ENCODE results near the gene HDAC4. TPM values are rescaled to one million over a fixed set of nuclear protein-coding genes. Genes with fewer than 3 reads are reported as not detected.

Gene HDAC4
- total RNA-seq, 1 experiment from 2014 or later = 47.6 TPM

DNA sequence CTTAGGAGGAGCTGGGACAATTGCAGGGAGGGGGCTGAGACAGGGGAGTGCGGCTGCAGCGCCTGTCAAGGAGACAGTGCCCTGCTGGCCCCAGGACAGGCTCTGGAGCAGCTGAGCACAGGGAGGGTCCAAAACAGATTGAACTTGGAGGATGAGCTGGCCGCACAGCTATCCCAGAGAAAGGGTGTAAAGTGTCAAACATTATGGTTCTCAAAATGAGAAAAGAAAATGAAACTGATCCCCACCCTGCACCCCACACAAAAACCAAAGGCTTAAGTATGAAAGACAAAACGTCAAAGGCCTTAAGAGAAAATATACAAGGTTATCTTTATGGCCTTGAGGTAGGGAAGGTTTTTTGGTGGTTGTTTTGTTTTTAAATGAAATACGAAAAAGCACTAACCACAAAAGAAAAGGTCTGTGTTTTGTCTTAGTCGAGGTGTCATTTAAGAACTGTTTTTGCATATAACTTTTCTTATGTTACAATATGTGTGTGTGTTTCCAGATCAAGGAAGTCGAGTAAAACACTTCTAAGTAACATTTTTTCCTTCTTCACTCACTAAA lies 111.8 kb downstream of the HDAC4 start:
- Histone ChIP-seq H3K9ac (ENCODE audit: low read length) (no peak overlapping the region), H3K9me3 (ENCODE audit: control insufficient read depth in 1 of 2, insufficient read depth in 1 of 2, low read depth in 1 of 2, low read length in 2 of 2) (no peaks in the 10 kb centered on the region), H3K9me2 (ENCODE audit: insufficient read depth) (no peaks in the 10 kb centered on the region), H3K4me3 (replicated peaks in 1 of 2; ENCODE audit: low read depth in 1 of 2, low read length in 2 of 2) (no peak overlapping the region), H2AFZ (ENCODE audit: low read depth, low read length, poor library complexity, severe bottlenecking) (no peak overlapping the region), H3K27ac (ENCODE audit: low read depth, low read length) (no peak overlapping the region), H4K20me1 (ENCODE audit: insufficient read depth) (no peaks in the 10 kb centered on the region), H3K27me3 (ENCODE audit: insufficient read depth, low read length) (no peaks in the 10 kb centered on the region), H3K36me3 (ENCODE audit: control insufficient read depth in 1 of 2, insufficient read depth in 2 of 2, low read length in 2 of 2) (no peaks in the 10 kb centered on the region), H3K4me1 (ENCODE audit: control insufficient read depth in 1 of 2, insufficient read depth in 2 of 2, low read length in 2 of 2) (peaks cover 0 to 53% of the 10 kb centered on the region in 2 experiments; a peak in 3 of 4 replicates), H3K79me2 (ENCODE audit: insufficient read depth, low read length) (peaks cover 16% of the 10 kb centered on the region; the same call in 1 of the 2 replicates), H3K4me2 (ENCODE audit: low read length) (no peak overlapping the region)
- ChIA-PET RAD21 (ENCODE audit: low non-redundant PET in 1 of 2, low total read pairs in 2 of 2, uncharacterized antibody in 2 of 2, unreplicated experiment in 2 of 2) (no interaction called here), CTCF (no interaction called here), POLR2A (no interaction called here)
- no peak for TF ChIP-seq YY1 (IDR thresholded peaks at IDR 0.05; ENCODE audit: extremely low read depth, insufficient replicate concordance, low read depth, low read length)
- no TSS peak for BruUV-seq (replicated peaks)
- no peak for DNase-seq (ENCODE audit: low read depth, low spot score)
- no peak for ATAC-seq
- intact Hi-C loops (cut with micrococcal nuclease) = no loop called here

DNA sequence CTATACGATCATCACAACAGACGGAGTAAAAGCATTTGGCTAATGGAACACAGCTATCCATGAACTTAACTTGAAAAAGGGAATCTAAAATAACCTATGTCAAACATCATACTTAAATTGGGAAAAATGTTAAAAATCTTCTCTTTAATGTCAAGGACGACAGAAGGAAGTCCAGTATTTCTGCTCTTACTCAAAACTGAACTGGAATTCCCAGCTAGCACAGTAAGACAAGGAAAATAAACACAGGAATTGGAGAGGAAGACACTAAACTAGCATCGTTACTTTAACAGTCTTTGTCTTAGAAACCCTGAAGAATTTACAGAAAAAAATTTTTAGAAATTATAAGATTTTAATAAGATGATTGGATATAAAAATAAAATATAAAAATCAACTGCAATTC lies 112.6 kb downstream of the HDAC4 start:
- H3K27ac ChIP-seq (ENCODE audit: low read depth, low read length) = no peak overlapping the region
- no peak overlapping the region for H3K4me3 ChIP-seq (replicated peaks in 1 of 2; ENCODE audit: low read depth in 1 of 2, low read length in 2 of 2)
- no TSS peak for BruUV-seq (replicated peaks)
- POLR2A ChIA-PET = no interaction called here
- no peaks in the 10 kb centered on the region for H3K36me3 ChIP-seq (ENCODE audit: control insufficient read depth in 1 of 2, insufficient read depth in 2 of 2, low read length in 2 of 2)
- no peaks in the 10 kb centered on the region for H4K20me1 ChIP-seq (ENCODE audit: insufficient read depth)
- no peaks in the 10 kb centered on the region for H3K9me2 ChIP-seq (ENCODE audit: insufficient read depth)
- intact Hi-C loops (cut with micrococcal nuclease) = no loop called here
- H3K79me2 ChIP-seq (ENCODE audit: insufficient read depth, low read length) = peaks cover 17% of the 10 kb centered on the region; the same call in 1 of the 2 replicates
- no peak overlapping the region for H3K9ac ChIP-seq (ENCODE audit: low read length)
- RAD21 ChIA-PET (ENCODE audit: low non-redundant PET in 1 of 2, low total read pairs in 2 of 2, uncharacterized antibody in 2 of 2, unreplicated experiment in 2 of 2) = no interaction called here
- peaks cover 0 to 46% of the 10 kb centered on the region in 2 experiments; a peak in 3 of 4 replicates for H3K4me1 ChIP-seq (ENCODE audit: control insufficient read depth in 1 of 2, insufficient read depth in 2 of 2, low read length in 2 of 2)
- no peaks in the 10 kb centered on the region for H3K9me3 ChIP-seq (ENCODE audit: control insufficient read depth in 1 of 2, insufficient read depth in 1 of 2, low read depth in 1 of 2, low read length in 2 of 2)
- no peak overlapping the region for H2AFZ ChIP-seq (ENCODE audit: low read depth, low read length, poor library complexity, severe bottlenecking)
- no peak overlapping the region for H3K4me2 ChIP-seq (ENCODE audit: low read length)
- CTCF ChIA-PET = no interaction called here
- H3K27me3 ChIP-seq (ENCODE audit: insufficient read depth, low read length) = no peaks in the 10 kb centered on the region
- ATAC-seq (no peak), DNase-seq (ENCODE audit: low read depth, low spot score) (no peak)
- no peak for TF ChIP-seq YY1 (IDR thresholded peaks at IDR 0.05; ENCODE audit: extremely low read depth, insufficient replicate concordance, low read depth, low read length)
- TF ChIP-seq, protein P1, sequence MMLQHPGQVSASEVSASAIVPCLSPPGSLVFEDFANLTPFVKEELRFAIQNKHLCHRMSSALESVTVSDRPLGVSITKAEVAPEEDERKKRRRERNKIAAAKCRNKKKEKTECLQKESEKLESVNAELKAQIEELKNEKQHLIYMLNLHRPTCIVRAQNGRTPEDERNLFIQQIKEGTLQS (IDR thresholded peaks at IDR 0.05) = no peak
- TF ChIP-seq CBX3 (IDR thresholded peaks at IDR 0.05; ENCODE audit: low read depth) = no peak
- TF ChIP-seq RAD21 (IDR thresholded peaks at IDR 0.05; ENCODE audit: low read depth) = no peak
- no peak for TF ChIP-seq FOSL1 (IDR thresholded peaks at IDR 0.05; ENCODE audit: low read depth)
- TF ChIP-seq SP1 (IDR thresholded peaks at IDR 0.05; ENCODE audit: low read depth) = no peak
- no peak for TF ChIP-seq POLR2AphosphoS5 (IDR thresholded peaks at IDR 0.05; ENCODE audit: low read depth, low read length)
- no peak for TF ChIP-seq CEBPB (IDR thresholded peaks at IDR 0.05; ENCODE audit: low read depth)
- TF ChIP-seq, protein P2, sequence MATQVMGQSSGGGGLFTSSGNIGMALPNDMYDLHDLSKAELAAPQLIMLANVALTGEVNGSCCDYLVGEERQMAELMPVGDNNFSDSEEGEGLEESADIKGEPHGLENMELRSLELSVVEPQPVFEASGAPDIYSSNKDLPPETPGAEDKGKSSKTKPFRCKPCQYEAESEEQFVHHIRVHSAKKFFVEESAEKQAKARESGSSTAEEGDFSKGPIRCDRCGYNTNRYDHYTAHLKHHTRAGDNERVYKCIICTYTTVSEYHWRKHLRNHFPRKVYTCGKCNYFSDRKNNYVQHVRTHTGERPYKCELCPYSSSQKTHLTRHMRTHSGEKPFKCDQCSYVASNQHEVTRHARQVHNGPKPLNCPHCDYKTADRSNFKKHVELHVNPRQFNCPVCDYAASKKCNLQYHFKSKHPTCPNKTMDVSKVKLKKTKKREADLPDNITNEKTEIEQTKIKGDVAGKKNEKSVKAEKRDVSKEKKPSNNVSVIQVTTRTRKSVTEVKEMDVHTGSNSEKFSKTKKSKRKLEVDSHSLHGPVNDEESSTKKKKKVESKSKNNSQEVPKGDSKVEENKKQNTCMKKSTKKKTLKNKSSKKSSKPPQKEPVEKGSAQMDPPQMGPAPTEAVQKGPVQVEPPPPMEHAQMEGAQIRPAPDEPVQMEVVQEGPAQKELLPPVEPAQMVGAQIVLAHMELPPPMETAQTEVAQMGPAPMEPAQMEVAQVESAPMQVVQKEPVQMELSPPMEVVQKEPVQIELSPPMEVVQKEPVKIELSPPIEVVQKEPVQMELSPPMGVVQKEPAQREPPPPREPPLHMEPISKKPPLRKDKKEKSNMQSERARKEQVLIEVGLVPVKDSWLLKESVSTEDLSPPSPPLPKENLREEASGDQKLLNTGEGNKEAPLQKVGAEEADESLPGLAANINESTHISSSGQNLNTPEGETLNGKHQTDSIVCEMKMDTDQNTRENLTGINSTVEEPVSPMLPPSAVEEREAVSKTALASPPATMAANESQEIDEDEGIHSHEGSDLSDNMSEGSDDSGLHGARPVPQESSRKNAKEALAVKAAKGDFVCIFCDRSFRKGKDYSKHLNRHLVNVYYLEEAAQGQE (IDR thresholded peaks at IDR 0.05; ENCODE audit: low read depth) = no peak
- TF ChIP-seq POLR2A (IDR thresholded peaks at IDR 0.05; ENCODE audit: borderline replicate concordance, extremely low read depth, insufficient read depth, insufficient read length) = no peak
- TF ChIP-seq, protein P3, sequence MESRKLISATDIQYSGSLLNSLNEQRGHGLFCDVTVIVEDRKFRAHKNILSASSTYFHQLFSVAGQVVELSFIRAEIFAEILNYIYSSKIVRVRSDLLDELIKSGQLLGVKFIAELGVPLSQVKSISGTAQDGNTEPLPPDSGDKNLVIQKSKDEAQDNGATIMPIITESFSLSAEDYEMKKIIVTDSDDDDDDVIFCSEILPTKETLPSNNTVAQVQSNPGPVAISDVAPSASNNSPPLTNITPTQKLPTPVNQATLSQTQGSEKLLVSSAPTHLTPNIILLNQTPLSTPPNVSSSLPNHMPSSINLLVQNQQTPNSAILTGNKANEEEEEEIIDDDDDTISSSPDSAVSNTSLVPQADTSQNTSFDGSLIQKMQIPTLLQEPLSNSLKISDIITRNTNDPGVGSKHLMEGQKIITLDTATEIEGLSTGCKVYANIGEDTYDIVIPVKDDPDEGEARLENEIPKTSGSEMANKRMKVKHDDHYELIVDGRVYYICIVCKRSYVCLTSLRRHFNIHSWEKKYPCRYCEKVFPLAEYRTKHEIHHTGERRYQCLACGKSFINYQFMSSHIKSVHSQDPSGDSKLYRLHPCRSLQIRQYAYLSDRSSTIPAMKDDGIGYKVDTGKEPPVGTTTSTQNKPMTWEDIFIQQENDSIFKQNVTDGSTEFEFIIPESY (IDR thresholded peaks at IDR 0.05; ENCODE audit: extremely low read depth, insufficient replicate concordance, low read length) = no peak
- no peak for TF ChIP-seq JUND (IDR thresholded peaks at IDR 0.05)
- no peak for TF ChIP-seq ZNF274 (IDR thresholded peaks at IDR 0.05; ENCODE audit: low read depth, low read length)
- TF ChIP-seq ZFX (IDR thresholded peaks at IDR 0.05) = no peak
- TF ChIP-seq, protein P4, sequence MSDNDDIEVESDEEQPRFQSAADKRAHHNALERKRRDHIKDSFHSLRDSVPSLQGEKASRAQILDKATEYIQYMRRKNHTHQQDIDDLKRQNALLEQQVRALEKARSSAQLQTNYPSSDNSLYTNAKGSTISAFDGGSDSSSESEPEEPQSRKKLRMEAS (IDR thresholded peaks at IDR 0.05) = no peak
- no peak for TF ChIP-seq EGR1 (IDR thresholded peaks at IDR 0.05; ENCODE audit: low read depth)
